Neural cell (in vitro differentiated cells): ENCODE results near the gene ZSWIM5. TPM values are rescaled to one million over a fixed set of nuclear protein-coding genes. Genes with fewer than 3 reads are reported as not detected.

Source experiments
- H2AFZ ChIP-seq: fragments of 200-600, 300-800 bp; sonication (generic), shearing (Covaris generic); 2 replicates; pipeline ENCODE4 v1.6.0; 2014; ENCODE audit warnings: low read depth, mild to moderate bottlenecking, antibody characterized with exemption, low read length, moderate library complexity
- H3F3A ChIP-seq: fragments of 200-600 bp; shearing (Covaris generic); 2 replicates; pipeline ENCODE4 v1.6.1; 2016; ENCODE audit warnings: mild to moderate bottlenecking, moderate library complexity, mixed read lengths, antibody characterized with exemption, low read length; ENCODE audit not compliant: insufficient read depth, poor library complexity, severe bottlenecking
- H3K27ac ChIP-seq: fragments of 200-600, 300-800 bp; sonication (generic), shearing (Covaris generic); 2 replicates; pipeline ENCODE4 v1.5.1; 2014; ENCODE audit warnings: mild to moderate bottlenecking, low read length, moderate library complexity
- H3K27me3 ChIP-seq: fragments of 300-800, 200-600 bp; sonication (generic), shearing (Covaris generic); 2 replicates; pipeline ENCODE4 v1.6.0; 2014; ENCODE audit warnings: mild to moderate bottlenecking, low read depth, low read length, moderate library complexity; ENCODE audit not compliant: insufficient read depth
- H3K36me3 ChIP-seq: fragments of 300-800, 200-600 bp; sonication (generic), shearing (Covaris generic); 2 replicates; pipeline ENCODE4 v1.5.1; 2014; ENCODE audit warnings: mild to moderate bottlenecking, antibody characterized with exemption, low read length, moderate library complexity; ENCODE audit not compliant: insufficient read depth
- H3K4me2 ChIP-seq: fragments of 300-800, 200-600 bp; sonication (generic), shearing (Covaris generic); 2 replicates; pipeline ENCODE4 v1.6.0; 2014; ENCODE audit warnings: mild to moderate bottlenecking, low read length
- H3K4me3 ChIP-seq: fragments of 300-800, 200-600 bp; sonication (generic), shearing (Covaris generic); 2 replicates; pipeline ENCODE4 v1.5.1; 2014; ENCODE audit warnings: mild to moderate bottlenecking, low read length, moderate library complexity
- H3K79me2 ChIP-seq: fragments of 200-600 bp; shearing (Covaris generic); replicated peaks from 2 replicates; pipeline ENCODE4 v1.6.0; 2014; ENCODE audit warnings: mild to moderate bottlenecking, low read length, moderate library complexity; ENCODE audit not compliant: insufficient read depth
- H3K9ac ChIP-seq: fragments of 300-800, 200-600 bp; sonication (generic), shearing (Covaris generic); 2 replicates; pipeline ENCODE4 v1.6.1; 2016; ENCODE audit warnings: mild to moderate bottlenecking, low read length, mixed read lengths
- H3K9me2 ChIP-seq: fragments of 200-600 bp; shearing (Covaris generic); 2 replicates; pipeline ENCODE4 v1.6.1; 2016; ENCODE audit warnings: mild to moderate bottlenecking, low read length, mixed read lengths; ENCODE audit not compliant: insufficient read depth
- H3K9me3 ChIP-seq: fragments of 200-600, 300-800 bp; sonication (generic), shearing (Covaris generic); 2 replicates; pipeline ENCODE4 v1.6.1; 2016; ENCODE audit warnings: mild to moderate bottlenecking, mixed run types, low read length, moderate library complexity, mixed read lengths
- H4K20me1 ChIP-seq: fragments of 200-600 bp; shearing (Covaris generic); 2 replicates; pipeline ENCODE4 v1.6.1; 2016; ENCODE audit warnings: mild to moderate bottlenecking, mixed run types; ENCODE audit not compliant: insufficient read depth
- EP300 ChIP-seq: fragments of 450-650 bp; conservative IDR thresholded peaks from 2 replicates; pipeline ENCODE4 v1.6.1; 2014; ENCODE audit warnings: antibody characterized with exemption, mild to moderate bottlenecking, moderate library complexity; ENCODE audit not compliant: poor library complexity, severe bottlenecking
- EZH2 ChIP-seq: fragments of 200-600, 300-800 bp; shearing (Covaris generic), sonication (generic); IDR thresholded peaks from 2 replicates; pipeline ENCODE4 v1.6.1; 2014; ENCODE audit warnings: antibody characterized with exemption, low read length, borderline replicate concordance, mild to moderate bottlenecking; ENCODE audit not compliant: insufficient read depth, poor library complexity, severe bottlenecking
- MXI1 ChIP-seq: fragments of 450-650 bp; conservative IDR thresholded peaks from 2 replicates; pipeline ENCODE4 v1.6.1; 2014; ENCODE audit warnings: antibody characterized with exemption, mild to moderate bottlenecking; ENCODE audit not compliant: poor library complexity, severe bottlenecking
- POLR2AphosphoS5 ChIP-seq: IDR thresholded peaks from 2 replicates; pipeline ENCODE4 v1.6.1; 2012
- RAD21 ChIP-seq: fragments of 450-650 bp; conservative IDR thresholded peaks from 2 replicates; pipeline ENCODE4 v1.6.1; 2014; ENCODE audit warnings: antibody characterized with exemption, mild to moderate bottlenecking, moderate library complexity
- SMC3 ChIP-seq: fragments of 450-650 bp; conservative IDR thresholded peaks from 2 replicates; pipeline ENCODE4 v1.6.1; 2014; ENCODE audit warnings: antibody characterized with exemption, mild to moderate bottlenecking, moderate library complexity; ENCODE audit not compliant: poor library complexity
- TAF1 ChIP-seq: IDR thresholded peaks from 2 replicates; pipeline ENCODE4 v1.6.1; 2012; ENCODE audit warnings: low read depth
- polyA plus RNA-seq: library from polyadenylated mRNA; depleted of rRNA; stranded (reverse); fragments of >200 nt; gene quantifications from 2 replicates; pipeline ENCODE4 v1.2.3, GENCODE V29; 2014
- TF ChIP-seq, protein P1 (sequence below): fragments of 450-650 bp; IDR thresholded peaks from 2 replicates; pipeline ENCODE4 v1.5.1; 2014; ENCODE audit warnings: antibody characterized with exemption, mild to moderate bottlenecking, moderate library complexity; ENCODE audit not compliant: poor library complexity, severe bottlenecking
- TF ChIP-seq, protein P2 (sequence below): IDR thresholded peaks from 2 replicates; pipeline ENCODE4 v1.6.1; 2012; ENCODE audit warnings: borderline replicate concordance

The ZSWIM5 gene
- polyA plus RNA-seq, 1 donor from 2014 or later, result 27.2 TPM

DNA sequence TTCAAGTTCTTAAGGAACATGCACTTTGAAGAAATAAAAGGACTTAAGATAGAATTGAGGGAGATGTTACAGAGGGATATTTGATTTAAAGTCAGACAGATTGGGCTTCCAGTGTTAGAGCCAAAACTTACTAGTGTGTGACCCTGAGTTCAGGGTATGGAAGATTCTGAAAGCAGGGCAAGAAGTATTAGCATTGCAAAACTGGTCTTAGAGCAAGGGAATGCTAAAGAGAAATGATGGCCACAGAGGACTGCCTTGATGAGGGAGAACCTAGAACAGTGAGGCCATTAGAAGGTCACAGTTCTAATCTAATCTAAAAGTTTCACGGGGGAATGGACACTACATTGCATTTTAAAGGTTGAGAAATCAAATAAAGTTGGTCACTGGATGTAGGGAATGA is 148.9 kb downstream of the ZSWIM5 start:
- Histone ChIP-seq H3K27ac (no peak overlapping the region), H2AFZ (no peak overlapping the region), H3K79me2 (no peaks in the 10 kb centered on the region), H3K4me3 (no peak overlapping the region), H3F3A (no peaks in the 10 kb centered on the region), H3K27me3 (no peaks in the 10 kb centered on the region), H3K4me2 (no peak overlapping the region), H3K9ac (no peak overlapping the region), H3K9me2 (no peaks in the 10 kb centered on the region), H4K20me1 (no peaks in the 10 kb centered on the region), H3K9me3 (no peaks in the 10 kb centered on the region), H3K36me3 (no peaks in the 10 kb centered on the region)
- no peak for TF ChIP-seq MXI1
- TF ChIP-seq EP300, result no peak
- no peak for TF ChIP-seq SMC3
- TF ChIP-seq TAF1, result no peak
- TF ChIP-seq RAD21, result no peak
- TF ChIP-seq, protein P1, sequence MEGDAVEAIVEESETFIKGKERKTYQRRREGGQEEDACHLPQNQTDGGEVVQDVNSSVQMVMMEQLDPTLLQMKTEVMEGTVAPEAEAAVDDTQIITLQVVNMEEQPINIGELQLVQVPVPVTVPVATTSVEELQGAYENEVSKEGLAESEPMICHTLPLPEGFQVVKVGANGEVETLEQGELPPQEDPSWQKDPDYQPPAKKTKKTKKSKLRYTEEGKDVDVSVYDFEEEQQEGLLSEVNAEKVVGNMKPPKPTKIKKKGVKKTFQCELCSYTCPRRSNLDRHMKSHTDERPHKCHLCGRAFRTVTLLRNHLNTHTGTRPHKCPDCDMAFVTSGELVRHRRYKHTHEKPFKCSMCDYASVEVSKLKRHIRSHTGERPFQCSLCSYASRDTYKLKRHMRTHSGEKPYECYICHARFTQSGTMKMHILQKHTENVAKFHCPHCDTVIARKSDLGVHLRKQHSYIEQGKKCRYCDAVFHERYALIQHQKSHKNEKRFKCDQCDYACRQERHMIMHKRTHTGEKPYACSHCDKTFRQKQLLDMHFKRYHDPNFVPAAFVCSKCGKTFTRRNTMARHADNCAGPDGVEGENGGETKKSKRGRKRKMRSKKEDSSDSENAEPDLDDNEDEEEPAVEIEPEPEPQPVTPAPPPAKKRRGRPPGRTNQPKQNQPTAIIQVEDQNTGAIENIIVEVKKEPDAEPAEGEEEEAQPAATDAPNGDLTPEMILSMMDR, result no peak
- TF ChIP-seq, protein P2, sequence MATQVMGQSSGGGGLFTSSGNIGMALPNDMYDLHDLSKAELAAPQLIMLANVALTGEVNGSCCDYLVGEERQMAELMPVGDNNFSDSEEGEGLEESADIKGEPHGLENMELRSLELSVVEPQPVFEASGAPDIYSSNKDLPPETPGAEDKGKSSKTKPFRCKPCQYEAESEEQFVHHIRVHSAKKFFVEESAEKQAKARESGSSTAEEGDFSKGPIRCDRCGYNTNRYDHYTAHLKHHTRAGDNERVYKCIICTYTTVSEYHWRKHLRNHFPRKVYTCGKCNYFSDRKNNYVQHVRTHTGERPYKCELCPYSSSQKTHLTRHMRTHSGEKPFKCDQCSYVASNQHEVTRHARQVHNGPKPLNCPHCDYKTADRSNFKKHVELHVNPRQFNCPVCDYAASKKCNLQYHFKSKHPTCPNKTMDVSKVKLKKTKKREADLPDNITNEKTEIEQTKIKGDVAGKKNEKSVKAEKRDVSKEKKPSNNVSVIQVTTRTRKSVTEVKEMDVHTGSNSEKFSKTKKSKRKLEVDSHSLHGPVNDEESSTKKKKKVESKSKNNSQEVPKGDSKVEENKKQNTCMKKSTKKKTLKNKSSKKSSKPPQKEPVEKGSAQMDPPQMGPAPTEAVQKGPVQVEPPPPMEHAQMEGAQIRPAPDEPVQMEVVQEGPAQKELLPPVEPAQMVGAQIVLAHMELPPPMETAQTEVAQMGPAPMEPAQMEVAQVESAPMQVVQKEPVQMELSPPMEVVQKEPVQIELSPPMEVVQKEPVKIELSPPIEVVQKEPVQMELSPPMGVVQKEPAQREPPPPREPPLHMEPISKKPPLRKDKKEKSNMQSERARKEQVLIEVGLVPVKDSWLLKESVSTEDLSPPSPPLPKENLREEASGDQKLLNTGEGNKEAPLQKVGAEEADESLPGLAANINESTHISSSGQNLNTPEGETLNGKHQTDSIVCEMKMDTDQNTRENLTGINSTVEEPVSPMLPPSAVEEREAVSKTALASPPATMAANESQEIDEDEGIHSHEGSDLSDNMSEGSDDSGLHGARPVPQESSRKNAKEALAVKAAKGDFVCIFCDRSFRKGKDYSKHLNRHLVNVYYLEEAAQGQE, result no peak
- TF ChIP-seq EZH2, result no peak
- no peak for TF ChIP-seq POLR2AphosphoS5

- H3K9me2 ChIP-seq, result no peaks in the 10 kb centered on the region
- no peaks in the 10 kb centered on the region for H4K20me1 ChIP-seq
- H3K4me3 ChIP-seq, result no peak overlapping the region
- no peaks in the 10 kb centered on the region for H3K79me2 ChIP-seq
- H3K36me3 ChIP-seq, result no peaks in the 10 kb centered on the region
- H2AFZ ChIP-seq, result no peak overlapping the region
- H3K9ac ChIP-seq, result no peak overlapping the region
- H3K9me3 ChIP-seq, result no peaks in the 10 kb centered on the region
- no peaks in the 10 kb centered on the region for H3K27me3 ChIP-seq
- no peak overlapping the region for H3K4me2 ChIP-seq
- H3K27ac ChIP-seq, result no peak overlapping the region
- no peaks in the 10 kb centered on the region for H3F3A ChIP-seq
- no peak for TF ChIP-seq MXI1
- no peak for TF ChIP-seq RAD21
- TF ChIP-seq TAF1, result no peak
- no peak for TF ChIP-seq EZH2
- no peak for TF ChIP-seq POLR2AphosphoS5
- no peak for TF ChIP-seq EP300
- TF ChIP-seq, protein P2, result no peak
- no peak for TF ChIP-seq SMC3
- TF ChIP-seq, protein P1, result no peak
Observed at GRCh38 chr1:45051005-45051772, 155.2 kb downstream of the ZSWIM5 start.
